DND-41 (cell line): Measurements from ENCODE around the gene NAPB.

Source experiments
- ATAC-seq: fragments of 200-7000 bp; cut with Tn5 transposase; 3 replicates; pipeline ENCODE4 v1.9.1; 2021; ENCODE audit warnings: low read depth; ENCODE audit not compliant: insufficient read depth
- DNase-seq: peaks from one replicate; pipeline ENCODE4 v3.0.0-alpha.2; 2020
- H2AFZ ChIP-seq: 2 replicates; pipeline ENCODE4 v1.6.0; 2012; ENCODE audit warnings: low read depth, low read length
- H3K27ac ChIP-seq: 2 replicates; pipeline ENCODE4 v1.5.1; 2012; ENCODE audit warnings: low read length, inconsistent platforms
- H3K27me3 ChIP-seq: fragments of 200-600 bp; sonication (generic); 2 replicates; pipeline ENCODE4 v1.6.0; 2012; ENCODE audit warnings: low read length, mild to moderate bottlenecking, inconsistent platforms; ENCODE audit not compliant: insufficient read depth, poor library complexity
- H3K36me3 ChIP-seq: 2 replicates; pipeline ENCODE4 v1.5.1; 2012; ENCODE audit warnings: low read length, inconsistent platforms; ENCODE audit not compliant: insufficient read depth
- H3K4me1 ChIP-seq: 2 replicates; pipeline ENCODE4 v1.5.1; 2012; ENCODE audit warnings: mild to moderate bottlenecking, low read length; ENCODE audit not compliant: insufficient read depth
- H3K4me2 ChIP-seq: 2 replicates; pipeline ENCODE4 v1.6.0; 2012; ENCODE audit warnings: mild to moderate bottlenecking, moderate library complexity, low read length, inconsistent platforms; ENCODE audit not compliant: insufficient read depth
- H3K4me3 ChIP-seq, 2 experiments: fragments of 200-600 bp in 1 of 2; shearing (Covaris generic) in 1 of 2; 2 replicates each; pipeline ENCODE4 v1.5.1; 2012 to 2016; ENCODE audit warnings: inconsistent platforms in 2 of 2, low read length in 2 of 2, mild to moderate bottlenecking in 2 of 2, low read depth in 1 of 2, moderate library complexity in 1 of 2
- H3K79me2 ChIP-seq: 2 replicates; pipeline ENCODE4 v1.6.0; 2012; ENCODE audit warnings: low read length, inconsistent platforms; ENCODE audit not compliant: insufficient read depth
- H3K9ac ChIP-seq: 2 replicates; pipeline ENCODE4 v1.6.0; 2012; ENCODE audit warnings: low read depth, mild to moderate bottlenecking, inconsistent platforms, low read length, moderate library complexity
- H3K9me3 ChIP-seq: 2 replicates; pipeline ENCODE4 v1.5.1; 2012; ENCODE audit warnings: low read length, moderate library complexity, mild to moderate bottlenecking, inconsistent platforms; ENCODE audit not compliant: insufficient read depth, severe bottlenecking
- H4K20me1 ChIP-seq: 2 replicates; pipeline ENCODE4 v1.6.0; 2012; ENCODE audit warnings: low read length; ENCODE audit not compliant: insufficient read depth
- EZH2 ChIP-seq: IDR thresholded peaks from 3 replicates; pipeline ENCODE4 v1.6.1; 2012; ENCODE audit warnings: borderline replicate concordance, low read depth, mild to moderate bottlenecking, moderate library complexity, low read length, inconsistent platforms; ENCODE audit not compliant: severe bottlenecking
- TF ChIP-seq, protein P1 (sequence below): IDR thresholded peaks from 2 replicates; pipeline ENCODE4 v1.5.1; 2012; ENCODE audit warnings: borderline replicate concordance, low read length, moderate library complexity, mild to moderate bottlenecking; ENCODE audit not compliant: poor library complexity, severe bottlenecking; ENCODE audit errors: extremely low read depth

NAPB gene

DNA sequence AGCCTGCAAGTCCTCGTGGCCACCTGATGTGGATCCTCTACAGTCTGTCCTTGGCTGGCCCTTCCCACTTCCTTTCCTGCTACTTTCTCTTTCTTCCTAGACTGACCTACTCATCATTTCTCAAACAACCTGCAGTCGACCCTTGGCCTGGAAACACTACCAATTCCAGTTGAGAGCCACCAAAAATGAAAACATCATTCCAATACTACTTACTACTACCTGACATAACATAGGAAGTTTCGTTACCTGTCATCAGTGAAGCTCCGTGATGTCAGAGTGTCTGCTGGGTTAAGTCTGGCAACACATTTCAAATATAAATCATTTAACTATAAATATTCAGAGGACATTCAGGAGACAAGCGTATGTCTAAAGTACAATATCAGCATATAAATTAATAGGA lies 45.5 kb downstream of the NAPB start:
- no peak for ATAC-seq
- Histone ChIP-seq H2AFZ (no peak overlapping the region), H3K4me2 (no peak overlapping the region), H3K9ac (no peak overlapping the region), H3K27ac (no peak overlapping the region), H3K4me3 (no peak overlapping the region), H3K27me3 (no peaks in the 10 kb centered on the region), H3K79me2 (no peaks in the 10 kb centered on the region), H3K36me3 (peaks cover 81% of the 10 kb centered on the region), H3K4me1 (no peaks in the 10 kb centered on the region), H3K9me3 (no peaks in the 10 kb centered on the region), H4K20me1 (peaks cover 6% of the 10 kb centered on the region; the same call in 1 of the 2 replicates)
- TF ChIP-seq, protein P1, sequence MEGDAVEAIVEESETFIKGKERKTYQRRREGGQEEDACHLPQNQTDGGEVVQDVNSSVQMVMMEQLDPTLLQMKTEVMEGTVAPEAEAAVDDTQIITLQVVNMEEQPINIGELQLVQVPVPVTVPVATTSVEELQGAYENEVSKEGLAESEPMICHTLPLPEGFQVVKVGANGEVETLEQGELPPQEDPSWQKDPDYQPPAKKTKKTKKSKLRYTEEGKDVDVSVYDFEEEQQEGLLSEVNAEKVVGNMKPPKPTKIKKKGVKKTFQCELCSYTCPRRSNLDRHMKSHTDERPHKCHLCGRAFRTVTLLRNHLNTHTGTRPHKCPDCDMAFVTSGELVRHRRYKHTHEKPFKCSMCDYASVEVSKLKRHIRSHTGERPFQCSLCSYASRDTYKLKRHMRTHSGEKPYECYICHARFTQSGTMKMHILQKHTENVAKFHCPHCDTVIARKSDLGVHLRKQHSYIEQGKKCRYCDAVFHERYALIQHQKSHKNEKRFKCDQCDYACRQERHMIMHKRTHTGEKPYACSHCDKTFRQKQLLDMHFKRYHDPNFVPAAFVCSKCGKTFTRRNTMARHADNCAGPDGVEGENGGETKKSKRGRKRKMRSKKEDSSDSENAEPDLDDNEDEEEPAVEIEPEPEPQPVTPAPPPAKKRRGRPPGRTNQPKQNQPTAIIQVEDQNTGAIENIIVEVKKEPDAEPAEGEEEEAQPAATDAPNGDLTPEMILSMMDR: no peak
- TF ChIP-seq EZH2: no peak
- DNase-seq: no peak

DNA sequence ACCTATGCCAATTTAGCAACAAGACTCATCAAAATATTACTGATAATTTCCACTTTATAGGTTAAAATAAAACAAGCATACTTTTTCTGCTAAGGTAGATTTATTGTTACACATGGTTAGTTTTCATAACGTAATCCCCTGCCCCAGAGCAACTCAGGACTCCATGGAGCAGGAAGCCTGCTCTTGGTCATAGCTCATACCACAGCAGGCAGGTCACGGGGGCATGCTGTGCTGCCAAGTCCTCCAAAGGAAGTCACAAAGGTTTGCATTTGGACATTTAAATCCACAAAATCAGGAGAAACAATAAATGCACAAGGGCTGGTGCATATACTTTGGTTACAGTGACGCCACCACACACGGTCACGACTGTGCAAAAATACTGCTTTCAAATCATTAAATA lies 46.8 kb downstream of the NAPB start:
- no peaks in the 10 kb centered on the region for H3K9me3 ChIP-seq
- ATAC-seq: no peak
- H2AFZ ChIP-seq: no peak overlapping the region
- TF ChIP-seq, protein P1: no peak
- TF ChIP-seq EZH2: no peak
- peaks cover 14% of the 10 kb centered on the region for H4K20me1 ChIP-seq
- H3K36me3 ChIP-seq: peaks cover 83% of the 10 kb centered on the region
- no peak overlapping the region for H3K4me3 ChIP-seq
- H3K9ac ChIP-seq: no peak overlapping the region
- peaks cover 6% of the 10 kb centered on the region; the same call in 1 of the 2 replicates for H3K79me2 ChIP-seq
- no peaks in the 10 kb centered on the region for H3K4me1 ChIP-seq
- H3K27ac ChIP-seq: no peak overlapping the region
- no peak for DNase-seq
- no peak overlapping the region for H3K4me2 ChIP-seq
- no peaks in the 10 kb centered on the region for H3K27me3 ChIP-seq

DNA sequence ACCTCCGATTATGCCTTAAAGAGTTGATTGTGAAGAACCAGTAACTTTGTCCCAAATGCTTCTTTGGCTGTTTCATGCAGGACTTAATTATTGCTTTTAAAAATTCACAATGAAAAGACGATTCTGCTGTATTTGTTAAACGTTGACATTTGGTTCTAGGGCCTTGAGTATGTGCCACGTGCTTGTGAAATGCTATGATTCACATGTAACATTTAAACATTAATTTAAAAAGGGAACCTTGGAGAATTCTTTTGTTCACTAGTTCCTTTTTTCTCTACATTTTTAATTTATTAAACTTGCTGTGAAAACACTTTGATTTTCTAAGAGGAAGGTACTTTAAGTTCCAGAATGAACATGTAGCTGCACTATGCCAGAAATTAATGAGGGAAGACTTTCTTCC lies 49.8 kb downstream of the NAPB start:
- H2AFZ ChIP-seq: no peak overlapping the region
- DNase-seq (no peak), ATAC-seq (no peak)
- H3K4me2 ChIP-seq: no peak overlapping the region
- no peak overlapping the region for H3K4me3 ChIP-seq
- no peaks in the 10 kb centered on the region for H3K27me3 ChIP-seq
- peaks cover 29% of the 10 kb centered on the region for H4K20me1 ChIP-seq
- TF ChIP-seq, protein P1: no peak
- TF ChIP-seq EZH2: no peak
- peaks cover 16% of the 10 kb centered on the region for H3K4me1 ChIP-seq
- H3K36me3 ChIP-seq: peaks cover 92% of the 10 kb centered on the region
- H3K79me2 ChIP-seq: peaks cover 31% of the 10 kb centered on the region
- no peaks in the 10 kb centered on the region for H3K9me3 ChIP-seq
- H3K27ac ChIP-seq: no peak overlapping the region
- H3K9ac ChIP-seq: no peak overlapping the region

DNA sequence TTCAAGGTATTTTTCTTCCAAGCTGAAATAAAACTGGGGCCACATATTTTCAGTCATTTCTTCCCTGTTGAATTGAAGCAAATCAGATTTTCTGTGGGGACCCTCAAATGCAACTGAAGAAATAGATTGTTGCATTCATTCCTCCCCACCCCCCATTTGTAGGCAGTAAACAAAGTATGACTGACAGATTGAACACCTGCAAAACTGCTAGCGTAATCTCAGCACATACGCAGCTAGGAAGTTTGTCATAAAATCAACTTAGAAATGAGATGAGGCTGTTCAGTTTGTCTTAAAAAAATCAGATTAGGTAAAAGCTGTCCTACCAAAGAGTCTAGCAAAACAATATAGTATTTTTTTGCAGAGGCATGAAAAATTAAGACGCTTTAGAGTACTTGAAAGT lies 50.4 kb downstream of the NAPB start:
- Histone ChIP-seq H2AFZ (no peak overlapping the region), H3K36me3 (peaks cover 92% of the 10 kb centered on the region), H3K9me3 (no peaks in the 10 kb centered on the region), H3K4me3 (no peak overlapping the region), H3K9ac (no peak overlapping the region), H3K4me1 (peaks cover 22% of the 10 kb centered on the region), H3K27ac (no peak overlapping the region), H3K79me2 (peaks cover 37% of the 10 kb centered on the region), H3K4me2 (no peak overlapping the region), H4K20me1 (peaks cover 32% of the 10 kb centered on the region), H3K27me3 (no peaks in the 10 kb centered on the region)
- DNase-seq (no peak), ATAC-seq (no peak)
- TF ChIP-seq, protein P1: no peak
- TF ChIP-seq EZH2: no peak
